ENCODE results near the gene IQSEC1.

IQSEC1 gene

DNA sequence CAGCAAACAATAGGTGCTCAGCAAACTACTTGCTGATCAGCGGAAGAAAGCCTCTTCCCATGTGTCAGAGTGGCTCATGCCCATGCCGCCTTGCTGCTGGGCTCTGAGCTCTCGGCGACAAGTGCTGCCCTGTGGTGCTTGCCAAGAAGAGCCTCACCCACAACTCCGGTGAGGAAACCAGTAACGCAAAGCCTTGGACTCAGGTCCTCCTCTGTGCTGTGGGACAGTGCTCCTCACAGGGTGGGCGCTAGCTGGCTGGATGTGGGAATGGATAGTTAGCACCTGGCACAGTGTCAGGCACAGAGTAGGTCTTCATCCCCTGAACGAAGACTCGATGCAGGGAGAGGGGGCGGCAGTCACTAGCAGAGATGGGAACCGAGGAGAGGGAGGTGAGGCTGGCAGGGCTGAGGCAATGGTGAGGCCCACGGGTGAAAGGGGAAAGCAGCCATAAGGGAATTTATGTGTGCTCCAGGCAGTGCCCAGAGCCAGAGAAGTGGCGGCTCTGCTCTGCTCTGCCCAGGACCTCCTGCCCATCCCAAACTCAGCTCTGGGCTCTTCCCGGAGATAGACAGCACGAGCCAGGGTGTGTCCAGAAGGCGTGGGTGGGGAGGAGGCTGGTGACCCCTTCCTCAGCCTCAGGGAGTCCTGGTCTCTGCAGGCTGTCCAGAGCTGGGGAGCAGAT is 55.7 kb downstream of the IQSEC1 start:
- TF ChIP-seq POLR2A (IDR thresholded peaks at IDR 0.05; ENCODE audit: extremely low read depth, insufficient read length) (no peak), MYC (IDR thresholded peaks at IDR 0.05; ENCODE audit: low read depth, low read length) (no peak)
- TF ChIP-seq, protein P1, sequence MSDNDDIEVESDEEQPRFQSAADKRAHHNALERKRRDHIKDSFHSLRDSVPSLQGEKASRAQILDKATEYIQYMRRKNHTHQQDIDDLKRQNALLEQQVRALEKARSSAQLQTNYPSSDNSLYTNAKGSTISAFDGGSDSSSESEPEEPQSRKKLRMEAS (IDR thresholded peaks at IDR 0.05; ENCODE audit: low read depth, low read length): no peak
- TF ChIP-seq, protein P2, sequence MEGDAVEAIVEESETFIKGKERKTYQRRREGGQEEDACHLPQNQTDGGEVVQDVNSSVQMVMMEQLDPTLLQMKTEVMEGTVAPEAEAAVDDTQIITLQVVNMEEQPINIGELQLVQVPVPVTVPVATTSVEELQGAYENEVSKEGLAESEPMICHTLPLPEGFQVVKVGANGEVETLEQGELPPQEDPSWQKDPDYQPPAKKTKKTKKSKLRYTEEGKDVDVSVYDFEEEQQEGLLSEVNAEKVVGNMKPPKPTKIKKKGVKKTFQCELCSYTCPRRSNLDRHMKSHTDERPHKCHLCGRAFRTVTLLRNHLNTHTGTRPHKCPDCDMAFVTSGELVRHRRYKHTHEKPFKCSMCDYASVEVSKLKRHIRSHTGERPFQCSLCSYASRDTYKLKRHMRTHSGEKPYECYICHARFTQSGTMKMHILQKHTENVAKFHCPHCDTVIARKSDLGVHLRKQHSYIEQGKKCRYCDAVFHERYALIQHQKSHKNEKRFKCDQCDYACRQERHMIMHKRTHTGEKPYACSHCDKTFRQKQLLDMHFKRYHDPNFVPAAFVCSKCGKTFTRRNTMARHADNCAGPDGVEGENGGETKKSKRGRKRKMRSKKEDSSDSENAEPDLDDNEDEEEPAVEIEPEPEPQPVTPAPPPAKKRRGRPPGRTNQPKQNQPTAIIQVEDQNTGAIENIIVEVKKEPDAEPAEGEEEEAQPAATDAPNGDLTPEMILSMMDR (IDR thresholded peaks at IDR 0.05; ENCODE audit: low read depth, low read length): no peak
- H3K4me3 ChIP-seq (ENCODE audit: low read depth, low read length): no peak overlapping the region
- no peak for DNase-seq (ENCODE audit: low read depth)

DNA sequence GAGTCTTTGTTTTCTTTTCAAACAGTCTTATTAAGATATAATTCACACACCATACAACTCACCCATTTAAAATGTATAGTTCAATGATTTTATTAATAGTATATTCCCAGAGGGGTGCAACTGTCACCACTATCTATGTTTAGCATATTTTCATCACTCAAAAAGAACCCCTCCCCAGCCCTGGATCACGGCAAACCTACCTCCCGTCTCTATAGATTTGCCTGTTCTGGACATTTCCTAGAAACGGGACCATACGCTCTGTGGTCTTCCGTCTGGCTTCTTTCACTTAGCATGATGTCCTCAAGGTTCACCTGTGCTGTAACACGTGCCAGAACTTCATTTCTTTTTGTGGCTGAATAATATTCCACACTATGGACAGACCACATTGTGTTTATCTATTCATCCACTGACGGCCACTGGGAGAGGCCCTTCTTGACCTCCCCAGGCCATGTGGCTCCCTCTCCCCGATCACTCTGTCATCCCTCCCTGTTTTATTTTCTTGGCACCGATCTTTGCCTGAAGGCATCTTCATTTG is 56.4 kb downstream of the IQSEC1 start:
- H3K4me3 ChIP-seq (ENCODE audit: low read depth, low read length): peak overlapping the region; percentile 28
- TF ChIP-seq MYC (IDR thresholded peaks at IDR 0.05; ENCODE audit: low read depth, low read length): no peak
- no peak for TF ChIP-seq POLR2A (IDR thresholded peaks at IDR 0.05; ENCODE audit: extremely low read depth, insufficient read length)
- TF ChIP-seq, protein P1 (IDR thresholded peaks at IDR 0.05; ENCODE audit: low read depth, low read length): no peak
- TF ChIP-seq, protein P2 (IDR thresholded peaks at IDR 0.05; ENCODE audit: low read depth, low read length): no peak
- DNase-seq (ENCODE audit: low read depth): no peak

DNA sequence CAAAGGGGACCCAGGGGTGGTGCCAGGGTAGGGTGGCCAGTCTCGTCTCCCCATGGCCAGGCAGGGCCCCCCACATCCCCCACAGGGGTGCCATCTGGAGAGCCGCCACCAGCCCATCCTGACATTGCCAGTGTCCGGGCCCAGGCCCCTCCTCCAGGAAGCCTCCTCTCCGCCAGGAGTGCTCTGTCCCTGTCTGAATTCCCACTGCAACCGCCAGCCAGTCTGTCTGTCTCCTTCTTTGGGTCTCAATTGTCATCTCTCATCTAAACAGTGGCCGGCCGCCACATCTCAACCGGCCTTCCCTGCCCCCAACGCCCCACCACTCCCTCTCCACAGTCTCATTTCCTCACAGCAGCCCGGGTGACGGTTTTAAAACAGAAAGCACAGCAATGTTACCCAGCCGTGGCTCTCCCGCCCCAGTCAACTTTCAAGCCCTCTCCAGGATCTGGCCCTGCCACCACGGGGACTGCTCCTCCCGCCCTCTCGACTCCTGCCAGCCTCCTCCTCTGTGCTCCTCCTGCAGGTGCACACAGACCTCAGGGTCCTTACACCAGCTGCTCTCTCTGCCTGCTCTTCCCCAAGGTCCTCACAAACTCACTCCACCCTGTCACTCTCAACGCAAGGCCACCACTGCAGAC is 57.0 kb downstream of the IQSEC1 start:
- H3K4me3 ChIP-seq (ENCODE audit: low read depth, low read length): peak overlapping the region; percentile 28
- DNase-seq (ENCODE audit: low read depth): peak; percentile 88
- TF ChIP-seq MYC (IDR thresholded peaks at IDR 0.05; ENCODE audit: low read depth, low read length) (no peak), POLR2A (IDR thresholded peaks at IDR 0.05; ENCODE audit: extremely low read depth, insufficient read length) (no peak)
- TF ChIP-seq, protein P1 (IDR thresholded peaks at IDR 0.05; ENCODE audit: low read depth, low read length): 0 out of 2 replicates have a peak, but pooled peaks have one; percentile 24
- TF ChIP-seq, protein P2 (IDR thresholded peaks at IDR 0.05; ENCODE audit: low read depth, low read length): peak; percentile 5

DNA sequence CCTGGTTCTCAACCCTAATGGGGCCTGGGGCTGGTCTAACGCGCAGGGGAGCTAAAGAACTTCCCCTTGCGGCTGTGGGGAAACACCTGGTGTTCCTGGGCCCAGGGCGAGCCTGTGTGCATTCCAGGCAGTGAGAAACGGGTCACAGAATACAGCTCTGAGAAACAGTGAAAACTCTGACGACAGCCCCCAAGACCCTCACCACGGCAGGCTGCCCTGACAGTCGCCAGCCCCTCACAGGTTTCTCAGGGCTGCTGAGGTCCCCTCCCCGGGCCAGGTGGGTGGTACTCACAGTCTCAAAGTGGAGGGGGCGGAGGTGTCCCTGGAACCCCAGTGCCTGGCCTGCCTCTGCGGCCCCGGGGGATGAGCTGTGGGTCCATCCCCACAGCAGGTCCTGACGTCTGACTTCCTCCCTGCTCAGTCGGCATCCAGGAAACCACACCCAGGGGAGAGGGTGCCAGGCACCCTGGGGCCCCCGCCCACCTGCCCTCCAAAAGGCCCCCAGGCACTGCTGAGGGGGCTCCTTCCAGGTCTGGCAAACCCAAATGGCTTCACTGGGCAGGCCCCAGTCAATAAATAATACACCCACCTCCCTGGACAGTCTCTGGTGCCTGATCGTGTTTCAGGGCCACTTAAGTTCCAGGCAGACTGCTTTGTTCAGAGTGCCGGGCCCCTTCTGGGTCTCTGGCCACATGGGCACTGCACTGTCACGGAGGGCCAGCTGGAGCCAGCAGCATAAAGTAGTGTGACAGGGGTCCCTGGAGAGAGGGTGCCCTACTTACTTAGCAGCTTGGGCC is 57.7 kb downstream of the IQSEC1 start:
- peak; percentile 76 for DNase-seq (ENCODE audit: low read depth)
- peak overlapping the region; percentile 12 for H3K4me3 ChIP-seq (ENCODE audit: low read depth, low read length)

DNA sequence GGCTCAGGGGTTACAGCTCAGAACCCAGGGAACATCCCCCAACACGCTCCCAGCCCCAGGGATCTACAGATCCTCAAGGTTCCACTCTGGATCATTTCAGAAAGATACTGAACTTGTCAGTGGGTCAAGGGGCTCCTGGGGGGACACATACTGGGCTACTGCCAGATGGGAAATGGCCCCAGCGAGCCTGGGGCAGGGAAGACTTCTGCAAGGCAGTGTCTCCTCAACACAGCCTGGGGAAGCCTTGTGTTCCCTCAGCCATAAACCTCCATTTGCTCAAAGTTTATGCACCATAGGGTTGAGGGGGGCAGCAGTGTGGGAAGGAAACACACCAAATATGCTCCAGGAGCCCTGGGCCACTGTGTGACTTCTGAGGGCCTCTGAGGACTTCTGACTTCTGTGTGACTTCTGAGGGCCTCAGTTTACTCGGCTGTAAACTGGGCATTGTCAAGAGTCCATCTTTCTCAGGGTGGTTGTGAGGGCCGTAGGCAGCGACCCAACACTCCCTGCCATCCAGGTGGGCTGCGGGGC is 58.4 kb downstream of the IQSEC1 start:
- peak overlapping the region; percentile 12 for H3K4me3 ChIP-seq (ENCODE audit: low read depth, low read length)
- no peak for DNase-seq (ENCODE audit: low read depth)
- TF ChIP-seq, protein P2 (IDR thresholded peaks at IDR 0.05; ENCODE audit: low read depth, low read length): no peak
- TF ChIP-seq, protein P1 (IDR thresholded peaks at IDR 0.05; ENCODE audit: low read depth, low read length): no peak
- no peak for TF ChIP-seq MYC (IDR thresholded peaks at IDR 0.05; ENCODE audit: low read depth, low read length)
- no peak for TF ChIP-seq POLR2A (IDR thresholded peaks at IDR 0.05; ENCODE audit: extremely low read depth, insufficient read length)

More for the DNA sequence above, 57.7 kb downstream of the IQSEC1 start:
- no peak for TF ChIP-seq POLR2A (IDR thresholded peaks at IDR 0.05; ENCODE audit: extremely low read depth, insufficient read length)
